Kidney epithelial cell (primary cell): ENCODE data around the gene TBL1Y. TPM values are rescaled to one million over a fixed set of nuclear protein-coding genes. Genes with fewer than 3 reads are reported as not detected.
"Not testable (repeated sequence)": the region's sequence is repeated elsewhere in the genome, so short reads cannot be mapped to it uniquely, and the experiment has no call there.

Source experiments
- DNase-seq: peaks from one replicate; pipeline ENCODE4 v3.0.0-alpha.2; 2010; ENCODE audit warnings: low read depth
- H3K27me3 ChIP-seq: 2 replicates; pipeline ENCODE4 v1.6.0; 2011; ENCODE audit warnings: low read length; ENCODE audit not compliant: control insufficient read depth, insufficient read depth
- H3K36me3 ChIP-seq: 2 replicates; pipeline ENCODE4 v1.5.1; 2011; ENCODE audit warnings: low read length; ENCODE audit not compliant: control insufficient read depth, insufficient read depth
- H3K4me3 ChIP-seq: 2 replicates; pipeline ENCODE4 v1.5.1; 2011; ENCODE audit warnings: low read depth, mild to moderate bottlenecking, control low read depth, low read length
- CTCF ChIP-seq: IDR thresholded peaks from 2 replicates; pipeline ENCODE4 v1.5.1; 2011; ENCODE audit warnings: mild to moderate bottlenecking, moderate library complexity, low read length, control low read depth, inconsistent platforms; ENCODE audit not compliant: insufficient read depth, poor library complexity, severe bottlenecking
- total RNA-seq: library from RNA; depleted of rRNA; stranded (reverse); fragments of >200 nt; gene quantifications from 2 replicates; pipeline ENCODE4 v1.2.3, GENCODE V29; 2015

TBL1Y gene
- total RNA-seq, 1 donor from 2014 or later = 2.5 TPM

- Histone ChIP-seq H3K36me3 (no peaks in the 10 kb centered on the region), H3K4me3 (no peak overlapping the region), H3K27me3 (no peaks in the 10 kb centered on the region)
- no peak for TF ChIP-seq CTCF
- DNase-seq = no peak
Measured at GRCh38 chrY:7056886-7057285, 146.4 kb downstream of the TBL1Y start.

- Histone ChIP-seq H3K36me3 (no peaks in the 10 kb centered on the region), H3K4me3 (no peak overlapping the region), H3K27me3 (no peaks in the 10 kb centered on the region)
- DNase-seq = no peak
- no peak for TF ChIP-seq CTCF
Measured at GRCh38 chrY:7078725-7079124, 168.2 kb downstream of the TBL1Y start.

GRCh38 chrY:7080548-7080947 is 170.1 kb downstream of the TBL1Y start:
- DNase-seq, H3K27me3 ChIP-seq, H3K36me3 ChIP-seq, H3K4me3 ChIP-seq: not testable (repeated sequence)

- Histone ChIP-seq H3K36me3 (no peaks in the 10 kb centered on the region), H3K27me3 (no peaks in the 10 kb centered on the region), H3K4me3 (no peak overlapping the region)
- no peak for TF ChIP-seq CTCF
- no peak for DNase-seq
Measured at GRCh38 chrY:7085606-7086005, 175.1 kb downstream of the TBL1Y start.

GRCh38 chrY:7092836-7093235 is 182.3 kb downstream of the TBL1Y start:
- DNase-seq = no peak

GRCh38 chrY:7094365-7094764 is 183.9 kb downstream of the TBL1Y start:
- TF ChIP-seq CTCF = no peak
- DNase-seq = no peak
- no peaks in the 10 kb centered on the region for H3K27me3 ChIP-seq

More at GRCh38 chrY:7092836-7093235, 182.3 kb downstream of the TBL1Y start:
- no peaks in the 10 kb centered on the region for H3K36me3 ChIP-seq
- H3K4me3 ChIP-seq = no peak overlapping the region
- no peaks in the 10 kb centered on the region for H3K27me3 ChIP-seq
- no peak for TF ChIP-seq CTCF

More at GRCh38 chrY:7094365-7094764, 183.9 kb downstream of the TBL1Y start:
- Histone ChIP-seq H3K36me3 (no peaks in the 10 kb centered on the region), H3K4me3 (no peak overlapping the region)
